LoVo (cell line): Measurements from ENCODE around the gene PRKAG2.
"Not testable (repeated sequence)": the region's sequence is repeated elsewhere in the genome, so short reads cannot be mapped to it uniquely, and the experiment has no call there.

Source experiments
- DNase-seq: peaks from one replicate; pipeline ENCODE4 v3.0.0-alpha.2; 2016; ENCODE audit warnings: low spot score

The PRKAG2 gene

DNA sequence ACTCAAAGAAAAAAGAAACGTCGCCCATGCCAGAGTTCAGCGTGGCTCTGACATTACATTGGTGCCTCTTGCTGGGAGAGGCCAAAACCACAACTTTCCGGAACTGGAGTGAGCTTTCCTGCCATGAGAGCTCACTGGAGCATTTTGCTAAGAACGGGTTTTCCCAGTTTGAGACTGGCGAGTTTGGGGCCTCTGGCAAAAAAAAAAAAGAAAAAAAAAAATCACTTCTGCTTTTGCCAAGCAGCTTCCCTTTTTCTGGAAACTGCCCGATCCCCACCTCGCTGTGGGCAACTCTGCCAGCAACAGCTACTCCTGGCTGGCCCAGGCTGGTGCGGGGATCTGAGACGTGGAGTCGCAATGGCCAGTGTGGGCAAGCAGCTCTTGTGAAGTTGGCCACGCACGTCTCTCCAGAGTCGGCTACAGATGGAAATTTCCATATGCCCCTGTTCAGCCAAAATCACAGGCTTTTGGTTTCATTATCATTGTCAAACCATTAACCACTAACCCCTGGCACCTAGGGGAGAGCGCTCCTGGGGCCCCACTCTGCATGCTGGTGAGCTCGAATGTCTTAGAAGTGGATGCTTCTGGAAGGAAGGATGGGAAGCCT, 25.7 kb downstream of the PRKAG2 start:
- no peak for DNase-seq

GRCh38 chr7:151850491-151851124, 26.3 kb downstream of the PRKAG2 start:
- no peak for DNase-seq

- no peak for DNase-seq
These were observed 27.0 kb downstream of the PRKAG2 start for GRCh38 chr7:151849879-151850260.

DNA sequence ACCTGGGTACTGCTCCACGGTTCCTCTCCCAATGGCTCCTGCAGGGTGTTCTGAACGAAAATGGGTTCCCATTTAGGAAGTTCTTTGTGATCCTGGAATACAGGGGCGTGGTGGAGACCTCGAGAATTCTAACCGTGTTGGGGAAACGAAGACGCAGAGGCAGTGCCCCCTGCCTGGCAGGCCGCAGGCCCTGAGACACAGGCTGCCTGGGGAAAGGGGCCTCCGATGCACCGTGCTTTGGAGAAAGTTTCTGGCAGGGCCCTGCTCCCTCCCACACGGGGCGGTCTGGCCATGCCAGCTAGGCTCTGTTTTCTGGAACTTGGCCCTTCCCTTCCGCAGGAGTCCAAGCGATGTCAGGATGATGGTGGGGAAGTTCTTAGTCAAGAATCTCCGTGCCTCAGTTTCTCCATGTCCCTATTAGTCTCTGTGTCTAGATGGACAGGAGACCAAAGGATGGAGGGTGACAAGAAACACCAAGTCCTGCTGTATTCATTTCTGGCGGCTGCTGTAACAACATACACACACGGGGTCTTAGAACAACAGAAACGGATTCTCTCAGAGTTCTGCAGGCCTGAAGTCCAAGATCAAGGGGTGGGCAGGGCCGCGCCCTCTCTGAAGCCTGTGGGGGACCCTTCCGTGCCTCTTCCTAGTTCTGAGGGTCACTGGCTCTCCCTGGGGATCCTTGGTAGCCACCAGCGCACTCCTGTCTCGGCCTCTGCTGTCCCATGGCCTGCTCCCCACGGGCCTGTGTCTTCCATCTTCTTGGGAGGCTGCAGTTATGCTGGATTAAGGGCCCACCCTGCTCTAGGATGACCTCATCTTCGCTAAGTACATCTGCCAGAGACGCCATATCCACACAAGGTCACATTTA, 27.7 kb downstream of the PRKAG2 start:
- no peak for DNase-seq

DNA sequence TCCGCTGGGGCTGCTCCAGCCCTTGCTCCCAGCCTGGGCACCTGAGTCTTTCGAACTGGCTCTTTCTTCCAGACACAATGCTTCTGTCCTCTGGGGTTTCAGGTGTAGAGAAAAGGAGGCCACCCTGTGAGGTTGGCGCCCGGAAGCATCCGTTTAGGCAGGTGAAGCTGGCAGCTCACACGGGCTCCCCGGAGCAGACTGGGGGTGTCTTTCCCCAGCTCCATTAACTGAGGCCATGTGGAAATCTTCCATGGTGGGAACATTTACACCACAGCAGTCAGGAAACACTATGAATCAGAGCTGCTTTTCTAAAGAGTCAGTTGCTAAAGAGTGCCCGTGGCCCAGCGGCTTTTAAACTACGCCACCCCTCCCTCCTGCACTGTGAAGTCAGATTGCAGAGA, 29.2 kb downstream of the PRKAG2 start:
- DNase-seq = no peak

- DNase-seq = no peak
These were observed 29.8 kb downstream of the PRKAG2 start for GRCh38 chr7:151847136-151847535.

GRCh38 chr7:151845412-151846205, 31.3 kb downstream of the PRKAG2 start:
- no peak for DNase-seq

- DNase-seq = no peak
These were observed 32.1 kb downstream of the PRKAG2 start for GRCh38 chr7:151844825-151845200.

DNA sequence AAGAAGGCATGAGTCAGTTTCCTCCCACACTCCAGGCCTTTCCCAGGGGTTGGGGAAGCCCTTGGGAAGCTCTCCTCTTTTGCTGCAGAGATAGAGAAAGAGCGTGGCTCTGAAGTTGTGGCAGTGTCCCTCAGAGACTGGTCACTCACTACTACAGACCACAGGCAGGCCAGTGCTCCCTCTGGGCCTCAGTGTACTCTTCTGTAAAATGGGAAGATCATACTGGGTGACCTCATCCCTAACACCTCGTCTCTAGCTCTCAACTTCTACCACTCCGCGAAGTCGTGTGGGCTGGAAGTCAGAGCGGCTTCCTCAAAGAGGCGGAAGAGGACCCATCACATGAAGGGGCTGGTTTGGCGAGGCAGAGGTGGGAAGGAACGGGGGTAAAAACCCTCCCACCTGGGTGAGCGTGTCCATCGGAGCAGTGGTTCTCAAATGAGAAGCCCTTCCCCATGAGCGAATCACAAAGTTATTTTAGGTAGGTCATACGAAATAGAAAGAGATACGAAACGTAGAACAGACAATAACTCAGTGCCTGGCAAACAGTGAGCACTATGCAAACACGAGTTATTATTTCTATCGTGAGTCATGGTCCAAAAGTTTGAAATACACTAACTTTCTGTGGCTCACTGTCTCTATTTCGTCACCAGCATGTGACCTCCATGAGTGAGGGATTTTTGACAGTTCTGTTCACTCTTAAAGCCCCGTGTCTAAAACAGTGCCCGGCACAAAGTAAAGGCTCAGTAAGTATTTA, 32.7 kb downstream of the PRKAG2 start:
- no peak for DNase-seq

DNA sequence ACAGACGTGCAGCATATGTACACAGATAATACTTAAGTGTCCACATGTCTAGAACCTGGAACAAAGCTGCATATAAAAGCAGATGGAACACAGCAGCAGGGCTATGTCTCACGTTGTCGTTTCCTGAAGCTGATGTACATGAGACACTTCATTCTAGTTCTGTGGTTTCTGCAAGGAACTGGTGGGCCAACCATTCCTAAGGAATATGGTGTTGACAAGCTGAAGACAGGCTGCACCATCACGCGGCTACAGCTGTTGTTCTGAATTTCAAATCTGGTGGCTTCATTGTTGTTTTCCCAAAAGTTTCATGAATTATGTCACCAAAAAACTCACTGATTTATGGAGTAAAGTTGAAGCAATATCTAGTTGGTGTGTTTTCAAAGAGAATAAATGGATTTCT, 33.7 kb downstream of the PRKAG2 start:
- DNase-seq = no peak

- DNase-seq = not testable (repeated sequence)
These were observed 35.4 kb downstream of the PRKAG2 start for GRCh38 chr7:151841395-151842051.

- DNase-seq = no peak
These were observed 36.6 kb downstream of the PRKAG2 start for GRCh38 chr7:151840088-151840910.

GRCh38 chr7:151839451-151839921, 37.4 kb downstream of the PRKAG2 start:
- no peak for DNase-seq

DNA sequence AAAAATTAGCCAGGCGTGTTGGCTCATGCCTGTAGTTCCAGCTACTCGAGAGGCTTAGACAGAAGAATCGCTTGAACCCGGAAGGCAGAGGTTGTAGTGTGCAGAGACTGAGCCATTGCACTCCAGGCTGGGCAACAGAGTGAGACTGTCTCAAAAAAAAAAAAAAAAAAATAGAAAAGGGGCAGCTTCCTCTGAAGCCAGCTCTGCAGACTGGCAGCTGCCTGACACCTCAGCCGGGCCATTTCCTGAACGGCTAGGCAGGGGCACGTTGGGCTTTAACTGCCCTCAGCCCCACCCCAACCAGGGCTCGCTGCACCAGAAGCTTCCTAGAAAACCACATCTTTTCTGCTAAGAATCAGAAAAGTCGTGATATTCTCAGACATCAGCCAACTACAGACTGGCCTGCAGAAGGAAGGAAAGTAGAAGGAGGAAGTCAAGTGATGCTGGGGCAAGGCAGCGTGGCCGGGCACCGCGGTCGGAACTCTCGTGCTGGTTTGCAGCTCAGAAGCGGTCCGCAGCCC, 38.0 kb downstream of the PRKAG2 start:
- no peak for DNase-seq

DNA sequence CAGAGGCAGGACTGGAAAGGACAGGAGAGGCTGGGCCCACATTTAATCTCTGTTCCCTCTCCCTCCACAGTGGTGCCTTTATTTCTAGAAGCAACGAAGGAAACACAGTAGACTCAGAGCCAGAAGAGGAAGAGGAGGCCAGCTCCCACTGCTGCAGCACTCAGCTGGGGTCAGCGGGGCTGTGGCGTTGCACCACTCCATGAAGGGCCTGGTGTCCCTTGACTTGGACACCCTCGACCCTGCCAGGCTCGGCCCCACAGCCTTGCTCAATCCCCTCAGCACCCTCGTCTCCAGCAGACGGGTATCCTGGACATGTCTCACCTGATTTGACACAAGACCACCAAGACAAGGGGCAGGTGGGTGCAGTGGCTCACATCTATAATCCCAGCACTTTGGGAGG, 38.8 kb downstream of the PRKAG2 start:
- DNase-seq = no peak

DNA sequence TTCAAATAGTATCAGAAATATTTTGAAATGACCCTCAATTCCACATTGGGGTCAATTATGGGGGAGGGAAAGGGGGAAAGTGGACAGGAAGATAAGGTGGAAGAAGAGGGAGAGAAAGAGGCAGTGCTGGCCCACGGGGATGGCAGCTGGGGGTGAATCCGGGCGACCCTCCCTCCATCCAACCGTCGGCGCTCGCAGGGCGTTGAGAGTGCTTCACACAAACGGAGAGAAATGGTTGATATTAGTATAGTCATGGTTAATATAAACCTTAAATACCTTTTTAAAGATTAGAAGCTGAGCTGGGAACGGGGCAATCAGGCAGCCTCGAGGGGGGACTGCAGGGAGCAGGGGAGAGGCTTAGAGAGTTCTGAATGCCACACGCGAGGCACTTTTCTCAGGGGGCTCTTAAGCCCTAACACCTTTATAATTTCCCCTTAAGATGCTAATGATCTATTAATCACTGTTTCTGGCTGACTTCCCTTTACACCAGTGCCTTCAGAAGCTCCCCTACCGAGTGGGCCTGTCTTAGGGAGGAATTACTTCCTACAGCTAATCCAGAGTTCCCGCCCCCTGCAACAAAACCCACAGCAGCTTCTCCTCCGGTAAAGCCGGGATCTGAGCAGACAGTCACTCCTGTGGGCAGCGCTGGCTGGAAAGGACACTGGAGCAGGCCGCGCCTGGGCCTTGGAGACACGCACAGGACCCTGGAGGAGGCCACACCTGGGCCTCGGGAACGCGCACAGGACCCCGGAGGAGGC, 39.5 kb downstream of the PRKAG2 start:
- DNase-seq = no peak

GRCh38 chr7:151836927-151837205, 40.0 kb downstream of the PRKAG2 start:
- no peak for DNase-seq

DNA sequence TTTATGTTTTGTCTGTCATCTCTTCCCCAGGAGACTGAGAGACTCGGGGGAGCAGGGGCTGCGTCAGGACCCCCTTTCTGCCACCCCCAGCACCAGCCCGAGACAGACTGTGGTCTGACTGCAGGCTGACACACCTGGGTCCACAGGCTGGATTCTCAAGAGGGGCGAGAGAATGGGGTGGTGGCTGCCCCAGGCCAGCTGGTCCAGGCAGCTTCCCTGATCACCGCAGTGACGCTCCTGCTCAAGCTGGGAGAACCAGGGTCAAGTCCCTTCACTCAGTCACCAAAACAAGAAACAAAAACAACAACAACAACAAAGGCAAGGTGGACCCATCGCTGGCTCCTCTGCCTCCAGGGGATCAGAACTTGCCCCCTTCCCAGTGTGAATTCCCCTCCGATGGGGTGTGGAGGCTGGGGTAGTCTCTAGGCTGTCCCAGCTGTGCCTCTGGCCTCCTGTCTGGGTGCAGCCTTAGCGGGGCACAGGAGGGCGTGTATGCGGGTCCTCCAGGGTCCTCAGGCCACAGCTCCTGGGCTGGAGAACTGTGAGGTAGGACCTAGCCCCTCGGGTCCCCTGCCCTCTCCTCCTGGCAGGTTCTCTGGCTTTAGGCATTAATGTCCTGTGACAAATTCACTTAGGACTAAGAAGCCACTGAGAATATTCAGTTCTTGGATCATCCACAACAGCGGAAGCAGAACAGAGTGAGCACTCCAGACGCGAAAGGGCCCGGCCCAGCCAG, 40.6 kb downstream of the PRKAG2 start:
- DNase-seq = no peak

DNA sequence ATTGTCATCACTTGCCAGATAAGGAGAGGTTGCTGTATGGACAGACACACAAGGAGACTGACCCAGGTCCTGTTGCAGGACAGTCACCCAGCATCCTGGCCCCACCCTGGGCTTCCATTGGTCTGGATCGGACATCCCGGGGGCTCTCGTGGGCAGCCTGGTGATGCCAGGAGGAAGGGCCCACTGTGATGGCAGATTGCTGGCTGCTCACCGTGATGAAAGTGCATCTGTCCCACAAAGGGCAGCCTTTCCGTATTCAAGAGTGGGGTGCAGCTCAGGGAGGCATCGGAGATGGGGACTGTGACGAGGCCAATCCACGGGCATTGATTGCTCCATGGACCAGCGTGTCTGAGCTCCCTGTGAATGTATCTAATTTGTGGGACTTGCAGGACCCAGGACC, 41.3 kb downstream of the PRKAG2 start:
- DNase-seq = no peak
